Heart left ventricle (tissue), 16 donors: Measurements from ENCODE around the gene MC1R. TPM values are rescaled to one million over a fixed set of nuclear protein-coding genes. Genes with fewer than 3 reads are reported as not detected.

Experiments
- ATAC-seq, 4 donors: fragments of 200-7000 bp; cut with Tn5 transposase; one replicate each; pipeline ENCODE4 v1.9.1; 2020 to 2022; ENCODE audit warnings: moderate library complexity in 4 of 4, mild to moderate bottlenecking in 3 of 4, moderate number of reproducible peaks in 1 of 4
- DNase-seq, 5 donors: peaks; one replicate each; pipeline ENCODE4 v3.0.0-alpha.2; 2020
- H3K27ac ChIP-seq, 12 donors: fragments of 200-600 bp; sonication (generic) in 4 of 12; one replicate each; pipeline versions ENCODE4 v1.5.0 to v1.8.0; 2016 to 2022; ENCODE audit warnings: mild to moderate bottlenecking in 2 of 12
- H3K27me3 ChIP-seq, 9 donors: fragments of 200-600 bp; sonication (generic) in 2 of 9; one replicate each; pipeline versions ENCODE4 v1.5.1 to v1.8.0; 2016 to 2022; ENCODE audit warnings: mild to moderate bottlenecking in 3 of 9
- H3K36me3 ChIP-seq, 9 donors: fragments of 200-600 bp; sonication (generic) in 2 of 9; one replicate each; pipeline versions ENCODE4 v1.5.0 to v1.8.0; 2018 to 2022; ENCODE audit warnings: mild to moderate bottlenecking in 2 of 9
- H3K4me1 ChIP-seq, 12 donors: fragments of 200-600 bp; sonication (generic) in 4 of 12; one replicate each; pipeline versions ENCODE4 v1.5.0 to v1.8.0; 2016 to 2022; ENCODE audit warnings: mild to moderate bottlenecking in 3 of 12
- H3K4me3 ChIP-seq, 12 donors: fragments of 200-600 bp; sonication (generic) in 4 of 12; one replicate each; pipeline versions ENCODE4 v1.5.0 to v1.8.0; 2017 to 2022; ENCODE audit warnings: mild to moderate bottlenecking in 9 of 12, moderate library complexity in 4 of 12
- H3K9me3 ChIP-seq, 12 donors: fragments of 200-600 bp; sonication (generic) in 4 of 12; one replicate each; pipeline versions ENCODE4 v1.5.0 to v1.8.0; 2016 to 2022; ENCODE audit warnings: mild to moderate bottlenecking in 1 of 12
- CTCF ChIP-seq, 12 donors: fragments of 200-600 bp; sonication (generic) in 4 of 12; IDR thresholded peaks; one replicate each; pipeline versions ENCODE4 v1.5.0 to v1.8.0; 2018 to 2022; ENCODE audit warnings: antibody characterized with exemption in 12 of 12, mild to moderate bottlenecking in 5 of 12
- POLR2A ChIP-seq, 2 donors: fragments of 450-650 bp; IDR thresholded peaks; one replicate each; pipeline ENCODE4 v1.6.1; 2017; ENCODE audit warnings: antibody characterized with exemption in 2 of 2, mild to moderate bottlenecking in 2 of 2, moderate library complexity in 2 of 2
- WGBS, 4 donors: extraction: QIAGEN DNeasy Blood & Tissue Kit in 2 of 4; methylation state at CpG; one replicate each; pipeline versions ENCODE4 v1.1.5 to v1.1.7; 2013 to 2018; 5-methylcytosine and 5-hydroxymethylcytosine counted together
- intact Hi-C, 10 donors: fragments of 100-400 bp; cut with DNase I; formaldehyde crosslinking; loops; one replicate each; pipeline versions ENCODE4 v1.11.1 to v1.14.2; 2022
- polyA plus RNA-seq, 2 donors: library from polyadenylated mRNA; stranded (reverse); fragments of 200-250 nt; gene quantifications; one replicate each; pipeline ENCODE4 v1.2.3, GENCODE V29; 2013
- total RNA-seq, 9 donors: library from RNA; depleted of rRNA in 2 of 9; stranded (reverse); fragments of >200 nt in 2 of 9; fragmentation: NEBNext Ultra II Directional in 3 of 9; extraction: Animal tissue kit (Norgen Biotek cat#: 25700) in 3 of 9; gene quantifications; one replicate each; pipeline versions ENCODE4 v1.1.0 to v1.2.4, GENCODE V29; 2016 to 2023
- donor health status: ischemic (EF 13 %, LVEDD 7.1; RV severe dilation, severe dysfunction).
- donor health status: healthy with polysubstance abuse.
- donor health status: DM: no; HTN: yes; CAD: no.
- donor health status: DM: no; HTN: no; CAD: no.
- donor health status: ischemic (EF 25% LVEDD 6.9; RV normal size, moderate dysfunction).
- donor health status: ischemic (EF 25% LVEDD 5.7; RV mildly dilated, moderate dysfunction).
- donor health status: healthy.
- donor health status: DM: yes; HTN: yes; CAD: no.
- donor health status: ischemic (EF 35%, LVEDD 5.7; RV mildly dilated, moderate dysfunction).
- donor health status: nonischemic (EF 11% LVEDD 7.7; RV severe dilation, severe dysfunction).
- donor health status: DM: yes; HTN: yes; CAD: no.
- donor health status: PGD.
- donor health status: ischemic (EF 29% LVEDD 5.4; RV normal size, mild dysfunction).
- donor health status: nonischemic (EF 23%, LVEDD 6.1; RV moderate dilation, normal function).

The MC1R gene
- total and polyA plus RNA-seq, 11 donors: 0.42 to 2.1 (median 1.3) TPM

- peaks cover 0 to 24% (median 0%) of the 10 kb centered on the region in 12 donors for H3K4me1 ChIP-seq
- no peaks in the 10 kb centered on the region for H3K9me3 ChIP-seq
- WGBS, 4 donors: 93 to 98% (median 95%) methylated on average over 10 of the region's 10 CpGs
- H3K36me3 ChIP-seq: peaks cover 0 to 69% (median 48%) of the 10 kb centered on the region in 9 donors
- no peaks in the 10 kb centered on the region for H3K27me3 ChIP-seq
- no peak overlapping the region for H3K27ac ChIP-seq
- DNase-seq: no peak
- intact Hi-C loops: no loop called here
- no peak overlapping the region for H3K4me3 ChIP-seq
- ATAC-seq: no peak
- TF ChIP-seq POLR2A (IDR thresholded peaks at IDR 0.05): no peak
- no peak for TF ChIP-seq CTCF (IDR thresholded peaks at IDR 0.05)
Observed at GRCh38 chr16:89958596-89958995, 39.9 kb downstream of the MC1R start.

GRCh38 chr16:89960966-89961365, 42.3 kb downstream of the MC1R start:
- intact Hi-C loops: no loop called here
- no peaks in the 10 kb centered on the region for H3K9me3 ChIP-seq
- H3K4me1 ChIP-seq: peaks cover 0 to 21% (median 0%) of the 10 kb centered on the region in 12 donors
- no peak overlapping the region for H3K4me3 ChIP-seq
- WGBS, 4 donors: 94 to 97% (median 96%) methylated on average over 11 to 13 of the region's 13 CpGs
- no peak for DNase-seq
- no peaks in the 10 kb centered on the region for H3K27me3 ChIP-seq
- no peak overlapping the region for H3K27ac ChIP-seq
- TF ChIP-seq POLR2A (IDR thresholded peaks at IDR 0.05) (no peak), CTCF (IDR thresholded peaks at IDR 0.05) (no peak)
- ATAC-seq: no peak
- H3K36me3 ChIP-seq: peaks cover 0 to 81% (median 52%) of the 10 kb centered on the region in 9 donors

GRCh38 chr16:89961920-89962319, 43.3 kb downstream of the MC1R start:
- TF ChIP-seq CTCF (IDR thresholded peaks at IDR 0.05) (no peak), POLR2A (IDR thresholded peaks at IDR 0.05) (no peak)
- no peak for DNase-seq
- no peaks in the 10 kb centered on the region for H3K27me3 ChIP-seq
- H3K4me1 ChIP-seq: peaks cover 0 to 13% (median 0%) of the 10 kb centered on the region in 12 donors
- no peak overlapping the region for H3K27ac ChIP-seq
- WGBS, 4 donors: 95 to 97% (median 96%) methylated on average over 7 to 23 of the region's 23 CpGs
- H3K9me3 ChIP-seq: no peaks in the 10 kb centered on the region
- intact Hi-C loops: no loop called here
- no peak overlapping the region for H3K4me3 ChIP-seq
- H3K36me3 ChIP-seq: peaks cover 0 to 80% (median 48%) of the 10 kb centered on the region in 9 donors
- no peak for ATAC-seq

- no peak for ATAC-seq
- Histone ChIP-seq H3K36me3 (peaks cover 0 to 70% (median 39%) of the 10 kb centered on the region in 9 donors), H3K9me3 (no peaks in the 10 kb centered on the region), H3K4me1 (peaks cover 0 to 9% (median 0%) of the 10 kb centered on the region in 12 donors), H3K4me3 (no peak overlapping the region), H3K27ac (no peak overlapping the region), H3K27me3 (no peaks in the 10 kb centered on the region)
- DNase-seq: peak in 1 of 5 donors; percentile 52
- TF ChIP-seq POLR2A (IDR thresholded peaks at IDR 0.05) (no peak), CTCF (IDR thresholded peaks at IDR 0.05) (no peak)
- WGBS, 4 donors: 85 to 89% (median 88%) methylated on average over 17 to 26 of the region's 26 CpGs
- intact Hi-C loops: no loop called here
Observed at GRCh38 chr16:89962754-89963498, 44.3 kb downstream of the MC1R start.
